Heart left ventricle (tissue), 16 donors: ENCODE results near the gene PRKAR1B. TPM values are rescaled to one million over a fixed set of nuclear protein-coding genes. Genes with fewer than 3 reads are reported as not detected.

ENCODE experiments used
- ATAC-seq, 4 donors: fragments of 200-7000 bp; cut with Tn5 transposase; one replicate each; pipeline ENCODE4 v1.9.1; 2020 to 2022; ENCODE audit warnings: moderate library complexity in 4 of 4, mild to moderate bottlenecking in 3 of 4, moderate number of reproducible peaks in 1 of 4
- DNase-seq, 5 donors: peaks; one replicate each; pipeline ENCODE4 v3.0.0-alpha.2; 2020
- H3K27ac ChIP-seq, 12 donors: fragments of 200-600 bp; sonication (generic) in 4 of 12; one replicate each; pipeline versions ENCODE4 v1.5.0 to v1.8.0; 2016 to 2022; ENCODE audit warnings: mild to moderate bottlenecking in 2 of 12
- H3K27me3 ChIP-seq, 9 donors: fragments of 200-600 bp; sonication (generic) in 2 of 9; one replicate each; pipeline versions ENCODE4 v1.5.1 to v1.8.0; 2016 to 2022; ENCODE audit warnings: mild to moderate bottlenecking in 3 of 9
- H3K36me3 ChIP-seq, 9 donors: fragments of 200-600 bp; sonication (generic) in 2 of 9; one replicate each; pipeline versions ENCODE4 v1.5.0 to v1.8.0; 2018 to 2022; ENCODE audit warnings: mild to moderate bottlenecking in 2 of 9
- H3K4me1 ChIP-seq, 12 donors: fragments of 200-600 bp; sonication (generic) in 4 of 12; one replicate each; pipeline versions ENCODE4 v1.5.0 to v1.8.0; 2016 to 2022; ENCODE audit warnings: mild to moderate bottlenecking in 3 of 12
- H3K4me3 ChIP-seq, 12 donors: fragments of 200-600 bp; sonication (generic) in 4 of 12; one replicate each; pipeline versions ENCODE4 v1.5.0 to v1.8.0; 2017 to 2022; ENCODE audit warnings: mild to moderate bottlenecking in 9 of 12, moderate library complexity in 4 of 12
- H3K9me3 ChIP-seq, 12 donors: fragments of 200-600 bp; sonication (generic) in 4 of 12; one replicate each; pipeline versions ENCODE4 v1.5.0 to v1.8.0; 2016 to 2022; ENCODE audit warnings: mild to moderate bottlenecking in 1 of 12
- CTCF ChIP-seq, 12 donors: fragments of 200-600 bp; sonication (generic) in 4 of 12; IDR thresholded peaks; one replicate each; pipeline versions ENCODE4 v1.5.0 to v1.8.0; 2018 to 2022; ENCODE audit warnings: antibody characterized with exemption in 12 of 12, mild to moderate bottlenecking in 5 of 12
- POLR2A ChIP-seq, 2 donors: fragments of 450-650 bp; IDR thresholded peaks; one replicate each; pipeline ENCODE4 v1.6.1; 2017; ENCODE audit warnings: antibody characterized with exemption in 2 of 2, mild to moderate bottlenecking in 2 of 2, moderate library complexity in 2 of 2
- WGBS, 4 donors: extraction: QIAGEN DNeasy Blood & Tissue Kit in 2 of 4; methylation state at CpG; one replicate each; pipeline versions ENCODE4 v1.1.5 to v1.1.7; 2013 to 2018; 5-methylcytosine and 5-hydroxymethylcytosine counted together
- intact Hi-C, 10 donors: fragments of 100-400 bp; cut with DNase I; formaldehyde crosslinking; loops; one replicate each; pipeline versions ENCODE4 v1.11.1 to v1.14.2; 2022
- polyA plus RNA-seq, 2 donors: library from polyadenylated mRNA; stranded (reverse); fragments of 200-250 nt; gene quantifications; one replicate each; pipeline ENCODE4 v1.2.3, GENCODE V29; 2013
- total RNA-seq, 9 donors: library from RNA; depleted of rRNA in 2 of 9; stranded (reverse); fragments of >200 nt in 2 of 9; fragmentation: NEBNext Ultra II Directional in 3 of 9; extraction: Animal tissue kit (Norgen Biotek cat#: 25700) in 3 of 9; gene quantifications; one replicate each; pipeline versions ENCODE4 v1.1.0 to v1.2.4, GENCODE V29; 2016 to 2023
- donor health status: ischemic (EF 13 %, LVEDD 7.1; RV severe dilation, severe dysfunction).
- donor health status: healthy with polysubstance abuse.
- donor health status: DM: no; HTN: yes; CAD: no.
- donor health status: DM: no; HTN: no; CAD: no.
- donor health status: ischemic (EF 25% LVEDD 6.9; RV normal size, moderate dysfunction).
- donor health status: ischemic (EF 25% LVEDD 5.7; RV mildly dilated, moderate dysfunction).
- donor health status: healthy.
- donor health status: DM: yes; HTN: yes; CAD: no.
- donor health status: ischemic (EF 35%, LVEDD 5.7; RV mildly dilated, moderate dysfunction).
- donor health status: nonischemic (EF 11% LVEDD 7.7; RV severe dilation, severe dysfunction).
- donor health status: DM: yes; HTN: yes; CAD: no.
- donor health status: PGD.
- donor health status: ischemic (EF 29% LVEDD 5.4; RV normal size, mild dysfunction).
- donor health status: nonischemic (EF 23%, LVEDD 6.1; RV moderate dilation, normal function).

PRKAR1B gene
- total and polyA plus RNA-seq, 11 donors: 4.1 to 22.2 (median 17.9) TPM

- Histone ChIP-seq H3K9me3 (no peaks in the 10 kb centered on the region), H3K4me1 (peaks cover 0 to 32% (median 12%) of the 10 kb centered on the region in 12 donors), H3K36me3 (peaks cover 0 to 35% (median 25%) of the 10 kb centered on the region in 9 donors), H3K27me3 (no peaks in the 10 kb centered on the region), H3K27ac (peak overlapping the region in 2 of 12 donors; percentile 64 to 67), H3K4me3 (no peak overlapping the region)
- DNase-seq (peak in 1 of 5 donors; percentile 56), ATAC-seq (no peak)
- TF ChIP-seq POLR2A (IDR thresholded peaks at IDR 0.05) (no peak), CTCF (IDR thresholded peaks at IDR 0.05) (no peak)
- intact Hi-C loops: no loop called here
- 96 to 97% (median 97%) methylated on average over 26 of the region's 26 CpGs for WGBS, 4 donors
Measured at GRCh38 chr7:750111-750905, 23.2 kb upstream of the PRKAR1B start.

- 23 to 43% (median 40%) methylated on average over 14 of the region's 14 CpGs for WGBS, 4 donors
- DNase-seq: peak in 3 of 5 donors; percentile 62 to 74 (median 70)
- peak; percentile 47 to 76 (median 72) for ATAC-seq
- Histone ChIP-seq H3K27me3 (no peaks in the 10 kb centered on the region), H3K9me3 (no peaks in the 10 kb centered on the region), H3K4me1 (peaks cover 0 to 38% (median 12%) of the 10 kb centered on the region in 12 donors), H3K4me3 (no peak overlapping the region), H3K36me3 (peaks cover 0 to 31% (median 13%) of the 10 kb centered on the region in 9 donors), H3K27ac (peak overlapping the region in 10 of 12 donors; percentile 31 to 67 (median 58))
- intact Hi-C loops: no loop called here
- TF ChIP-seq POLR2A (IDR thresholded peaks at IDR 0.05): no peak
- no peak for TF ChIP-seq CTCF (IDR thresholded peaks at IDR 0.05)
Measured at GRCh38 chr7:749140-749551, 22.1 kb upstream of the PRKAR1B start.

- DNase-seq (peak in 1 of 5 donors; percentile 58), ATAC-seq (no peak)
- TF ChIP-seq POLR2A (IDR thresholded peaks at IDR 0.05) (no peak), CTCF (IDR thresholded peaks at IDR 0.05) (no peak)
- WGBS, 4 donors: 93 to 98% (median 96%) methylated on average over 14 to 15 of the region's 15 CpGs
- no peaks in the 10 kb centered on the region for H3K9me3 ChIP-seq
- intact Hi-C loops: no loop called here
- H3K36me3 ChIP-seq: peaks cover 0 to 28% (median 11%) of the 10 kb centered on the region in 9 donors
- no peaks in the 10 kb centered on the region for H3K27me3 ChIP-seq
- peak overlapping the region in 7 of 12 donors; percentile 8 to 64 (median 58) for H3K27ac ChIP-seq
- H3K4me3 ChIP-seq: no peak overlapping the region
- H3K4me1 ChIP-seq: peaks cover 0 to 38% (median 12%) of the 10 kb centered on the region in 12 donors
Measured at GRCh38 chr7:748446-748845, 21.4 kb upstream of the PRKAR1B start.

- TF ChIP-seq POLR2A (IDR thresholded peaks at IDR 0.05) (no peak), CTCF (IDR thresholded peaks at IDR 0.05) (no peak)
- intact Hi-C loops: no loop called here
- Histone ChIP-seq H3K4me1 (peaks cover 0 to 38% (median 12%) of the 10 kb centered on the region in 12 donors), H3K27ac (no peak overlapping the region), H3K27me3 (no peaks in the 10 kb centered on the region), H3K9me3 (no peaks in the 10 kb centered on the region), H3K36me3 (peaks cover 0 to 32% (median 4%) of the 10 kb centered on the region in 9 donors), H3K4me3 (no peak overlapping the region)
- ATAC-seq: no peak
- DNase-seq: no peak
- WGBS, 4 donors: 87 to 96% (median 90%) methylated on average over 12 of the region's 12 CpGs
Measured at GRCh38 chr7:747186-747585, 20.1 kb upstream of the PRKAR1B start.
